Measurements from ENCODE around the gene FDX1.
A peak's percentile ranks its signal among the peaks of the same experiment; 100 is the strongest.

The FDX1 gene

GRCh38 chr11:110431674-110432073 lies 1.9 kb downstream of the FDX1 start:
- DNase-seq: no peak

GRCh38 chr11:110432713-110433392 lies 3.1 kb downstream of the FDX1 start:
- peak in 1 of 2 experiments; percentile 39 for DNase-seq

GRCh38 chr11:110433393-110434333 lies 3.9 kb downstream of the FDX1 start:
- DNase-seq: peak; percentile 29 to 40

GRCh38 chr11:110434952-110435779 lies 5.4 kb downstream of the FDX1 start:
- no peak for DNase-seq

GRCh38 chr11:110435780-110436717 lies 6.3 kb downstream of the FDX1 start:
- DNase-seq: no peak

- no peak for DNase-seq
These were observed 8.3 kb downstream of the FDX1 start for GRCh38 chr11:110438017-110438416.

GRCh38 chr11:110445437-110445836 lies 15.7 kb downstream of the FDX1 start:
- DNase-seq: no peak

- no peak for DNase-seq
These were observed 16.3 kb downstream of the FDX1 start for GRCh38 chr11:110446061-110446460.

- DNase-seq: no peak
These were observed 16.8 kb downstream of the FDX1 start for GRCh38 chr11:110446594-110446993.

- no peak for DNase-seq
These were observed 17.6 kb downstream of the FDX1 start for GRCh38 chr11:110447343-110447742.

- no peak for DNase-seq
These were observed 18.4 kb downstream of the FDX1 start for GRCh38 chr11:110447897-110448745.

- no peak for DNase-seq
These were observed 20.5 kb downstream of the FDX1 start for GRCh38 chr11:110450246-110450645.

GRCh38 chr11:110452720-110453119 lies 23.0 kb downstream of the FDX1 start:
- DNase-seq: no peak

GRCh38 chr11:110453684-110454354 lies 24.1 kb downstream of the FDX1 start:
- DNase-seq: no peak

GRCh38 chr11:110454609-110455008 lies 24.9 kb downstream of the FDX1 start:
- DNase-seq: no peak

GRCh38 chr11:110455718-110456117 lies 26.0 kb downstream of the FDX1 start:
- no peak for DNase-seq

- peak; percentile 19 to 53 for DNase-seq
These were observed 33.4 kb downstream of the FDX1 start for GRCh38 chr11:110463153-110463552.

- no peak for DNase-seq
These were observed 35.5 kb downstream of the FDX1 start for GRCh38 chr11:110465231-110465630.

GRCh38 chr11:110467556-110467955 lies 37.8 kb downstream of the FDX1 start:
- no peak for DNase-seq

GRCh38 chr11:110468121-110468520 lies 38.4 kb downstream of the FDX1 start:
- DNase-seq: no peak

Data from NCI-H446 (cell line).